K562 (cell line): ENCODE measurements around the gene TAC3. TPM values are rescaled to one million over a fixed set of nuclear protein-coding genes. Genes with fewer than 3 reads are reported as not detected.
A peak's percentile ranks its signal among the peaks of the same experiment; 100 is the strongest.

ENCODE experiments used
- ATAC-seq: fragments of 200-7000 bp; cut with Tn5 transposase; 3 replicates; pipeline ENCODE4 v1.9.1; 2020; ENCODE audit warnings: moderate library complexity
- BruUV-seq: library from RNA; stranded (reverse); fragments of 400-500 nt; replicated peaks from 2 replicates; lab custom pipeline; 2021; lab: Mats Ljungman, UMichigan
- CTCF ChIA-PET: fragments of 300-600 bp; formaldehyde crosslinking; extraction: SDS; loops from one replicate; lab custom pipeline; 2021; ENCODE audit warnings: low intra/inter-chr PET ratio; lab: Yijun Ruan, JAX
- POLR2A ChIA-PET: fragments of 300-600, 350-650 bp; sonication (Branson Sonifier 250); formaldehyde crosslinking; extraction: SDS; loops from one replicate; lab custom pipeline; 2021; ENCODE audit warnings: antibody characterized with exemption, inconsistent platforms; lab: Yijun Ruan, JAX
- DNase-seq, 4 experiments: peaks; one replicate each; pipeline versions ENCODE4 v3.0.0 to v3.0.0-alpha.2; 2011 to 2018; ENCODE audit warnings: low spot score in 3 of 4, mixed read lengths in 3 of 4; ENCODE audit errors: extremely low read depth in 1 of 4
- FAIRE-seq: peaks from 2 replicates; lab custom pipeline; 2011; peaks lifted over from hg19 to GRCh38; lab: Jason Lieb, UNC
- H2AFZ ChIP-seq: 2 replicates; pipeline ENCODE4 v1.6.0; 2011; ENCODE audit warnings: low read depth, low read length, control low read depth, inconsistent platforms
- H3K27ac ChIP-seq: fragments of 200-600 bp; 3 replicates; pipeline ENCODE4 v1.8.0; 2011; ENCODE audit warnings: low read depth, mild to moderate bottlenecking, control low read depth, inconsistent platforms, low read length, moderate library complexity, mixed read lengths; ENCODE audit errors: extremely low read depth
- H3K27me3 ChIP-seq, 2 experiments: fragments of 300-600 bp in 1 of 2; 2 replicates in 1 of 2; 3 replicates in 1 of 2; pipeline versions ENCODE4 v1.6.0 to v1.8.0; 2011; ENCODE audit warnings: inconsistent platforms in 2 of 2, low read length in 2 of 2, mild to moderate bottlenecking in 1 of 2, mixed read lengths in 1 of 2, moderate library complexity in 1 of 2; ENCODE audit not compliant: control insufficient read depth in 2 of 2, insufficient read depth in 2 of 2
- H3K36me3 ChIP-seq: fragments of 300-600 bp; 3 replicates; pipeline ENCODE4 v1.8.0; 2011; ENCODE audit warnings: mild to moderate bottlenecking, low read length, inconsistent platforms; ENCODE audit not compliant: control insufficient read depth, insufficient read depth
- H3K4me1 ChIP-seq, 2 experiments: fragments of 200-600 bp in 1 of 2; replicated peaks in 1 of 2; 2 replicates in 1 of 2; 3 replicates in 1 of 2; pipeline versions ENCODE4 v1.5.1 to v1.8.0; 2011; ENCODE audit warnings: inconsistent platforms in 2 of 2, low read length in 2 of 2, mild to moderate bottlenecking in 1 of 2, mixed read lengths in 1 of 2, moderate library complexity in 1 of 2; ENCODE audit not compliant: control insufficient read depth in 2 of 2, insufficient read depth in 2 of 2
- H3K4me2 ChIP-seq: 2 replicates; pipeline ENCODE4 v1.6.1; 2011; ENCODE audit warnings: low read length, control low read depth, inconsistent platforms, mixed read lengths; ENCODE audit not compliant: insufficient read depth
- H3K4me3 ChIP-seq: fragments of 200-600 bp; sonication (generic), shearing (Covaris generic); 2 replicates; pipeline ENCODE4 v1.5.1; 2016; ENCODE audit warnings: control low read depth, inconsistent platforms
- H3K79me2 ChIP-seq: fragments of 200-600 bp; 3 replicates; pipeline ENCODE4 v1.8.0; 2011; ENCODE audit warnings: low read length, inconsistent platforms; ENCODE audit not compliant: control insufficient read depth, insufficient read depth
- H3K9ac ChIP-seq, 2 experiments: 2 replicates each; pipeline versions ENCODE4 v1.6.0 to v1.6.1; 2011; ENCODE audit warnings: low read depth in 2 of 2, low read length in 2 of 2, control low read depth in 1 of 2, inconsistent platforms in 1 of 2, mild to moderate bottlenecking in 1 of 2, mixed read lengths in 1 of 2; ENCODE audit not compliant: insufficient read depth in 1 of 2
- H3K9me1 ChIP-seq: one replicate; pipeline ENCODE4 v1.6.0; 2011; ENCODE audit warnings: inconsistent platforms, mild to moderate bottlenecking, low read length, moderate library complexity; ENCODE audit not compliant: control insufficient read depth, insufficient read depth
- H3K9me3 ChIP-seq: replicated peaks from 2 replicates; pipeline ENCODE4 v1.5.1; 2011; ENCODE audit warnings: low read depth, low read length, inconsistent platforms; ENCODE audit not compliant: control insufficient read depth, insufficient read depth
- H4K20me1 ChIP-seq: replicated peaks from 2 replicates; pipeline ENCODE4 v1.6.1; 2011; ENCODE audit warnings: low read length, inconsistent platforms, mixed read lengths; ENCODE audit not compliant: control insufficient read depth, insufficient read depth
- ATF3 ChIP-seq, 2 experiments: fragments of 450-650 bp in 1 of 2; sonication (generic) in 1 of 2; formaldehyde crosslinking in 1 of 2; IDR thresholded peaks in 1 of 2; conservative IDR thresholded peaks in 1 of 2; 2 replicates each; pipeline versions ENCODE4 v1.6.1 to v1.8.1; 2016 to 2023; ENCODE audit warnings: mild to moderate bottlenecking in 2 of 2, moderate library complexity in 2 of 2, inconsistent platforms in 1 of 2, missing genetic modification reagents in 1 of 2
- BRF1 ChIP-seq: IDR thresholded peaks from 3 replicates; pipeline ENCODE4 v1.6.1; 2011; ENCODE audit warnings: borderline replicate concordance, mild to moderate bottlenecking; ENCODE audit not compliant: insufficient read length; ENCODE audit errors: extremely low read depth
- RAD21 ChIP-seq, 2 experiments: fragments of 250-450 bp in 1 of 2; fragments of 450-650 bp in 1 of 2; sonication (Bioruptor Pico) in 1 of 2; formaldehyde crosslinking in 1 of 2; IDR thresholded peaks in 1 of 2; conservative IDR thresholded peaks in 1 of 2; 2 replicates each; pipeline versions ENCODE4 v1.4.0 to v1.8.0; 2020 to 2022; ENCODE audit warnings: mild to moderate bottlenecking in 2 of 2, moderate library complexity in 1 of 2
- USF1 ChIP-seq: sonication (generic); formaldehyde crosslinking; IDR thresholded peaks from 2 replicates; pipeline ENCODE4 v1.9.0; 2022; ENCODE audit warnings: mild to moderate bottlenecking, missing genetic modification reagents
- VEZF1 ChIP-seq: fragments of 200-800 bp; sonication (Bioruptor generic); IDR thresholded peaks from 2 replicates; pipeline ENCODE4 v1.6.1; 2017; ENCODE audit warnings: missing genetic modification characterization, missing compliant biosample characterization
- WGBS: fragments of 100-300 bp; shearing (Covaris generic); methylation state at CpG from one replicate; pipeline ENCODE4 v1.1.6; 2016; ENCODE audit warnings: low coverage, mixed read lengths; ENCODE audit not compliant: insufficient coverage; ENCODE audit errors: missing lambda C conversion rate; 5-methylcytosine and 5-hydroxymethylcytosine counted together
- in situ Hi-C: fragments of 300-500 bp; cut with MboI; formaldehyde crosslinking; loops from 4 replicates; pipeline ENCODE4 v1.15.0; 2018; ENCODE audit warnings: inconsistent platforms, mixed read lengths
- intact Hi-C: fragments of 100-400 bp; cut with micrococcal nuclease; formaldehyde crosslinking; loops from 2 replicates; pipeline ENCODE4 v1.14.2; 2022
- polyA plus RNA-seq, 8 experiments: library from polyadenylated mRNA; depleted of rRNA in 4 of 8; stranded (reverse) in 5 of 8; unstranded in 3 of 8; fragments of >200 nt; fragmentation: Nextera tagmentation in 2 of 8; fragmentation: Illumina TruSeq in 1 of 8; extraction: Ambion mirVana in 2 of 8; extraction: Trizol in 1 of 8; gene quantifications; 2 replicates each; pipeline versions ENCODE4 v1.2.1 to v1.2.3, GENCODE V29; 2011 to 2014; ENCODE audit warnings: inconsistent platforms in 1 of 8, missing spikeins in 1 of 8
- total RNA-seq, 7 experiments: library from RNA; depleted of rRNA in 6 of 7; stranded (reverse); fragments of >200 nt in 6 of 7; fragmentation: Illumina TruSeq in 2 of 7; extraction: Trizol in 2 of 7; gene quantifications; 2 replicates each; pipeline versions ENCODE4 v1.2.1 to v1.2.3, GENCODE V29; 2011 to 2021; ENCODE audit warnings: low replicate concordance in 1 of 7
- TF ChIP-seq, protein P1 (sequence below): fragments of 450-650 bp; formaldehyde crosslinking; IDR thresholded peaks from 2 replicates; pipeline ENCODE4 v1.4.0; 2020; ENCODE audit warnings: mild to moderate bottlenecking, mixed read lengths

TAC3 gene
- total and polyA plus RNA-seq, 9 of the 15 experiments (the other 6 are each of a cell fraction or from before 2014, with no cell fraction given): 0.29 to 2.8 (median 1.4) TPM

- TF ChIP-seq RAD21 (CRISPR knock-in tag; conservative IDR thresholded peaks at IDR 0.05 in 1 of 2, IDR thresholded peaks at IDR 0.05 in 1 of 2): peak in 1 of 2 experiments; percentile 28; a peak in 2 of 4 replicates
These were observed 19.4 kb downstream of the TAC3 start (continued) for GRCh38 chr12:56996793-56997545.

DNA sequence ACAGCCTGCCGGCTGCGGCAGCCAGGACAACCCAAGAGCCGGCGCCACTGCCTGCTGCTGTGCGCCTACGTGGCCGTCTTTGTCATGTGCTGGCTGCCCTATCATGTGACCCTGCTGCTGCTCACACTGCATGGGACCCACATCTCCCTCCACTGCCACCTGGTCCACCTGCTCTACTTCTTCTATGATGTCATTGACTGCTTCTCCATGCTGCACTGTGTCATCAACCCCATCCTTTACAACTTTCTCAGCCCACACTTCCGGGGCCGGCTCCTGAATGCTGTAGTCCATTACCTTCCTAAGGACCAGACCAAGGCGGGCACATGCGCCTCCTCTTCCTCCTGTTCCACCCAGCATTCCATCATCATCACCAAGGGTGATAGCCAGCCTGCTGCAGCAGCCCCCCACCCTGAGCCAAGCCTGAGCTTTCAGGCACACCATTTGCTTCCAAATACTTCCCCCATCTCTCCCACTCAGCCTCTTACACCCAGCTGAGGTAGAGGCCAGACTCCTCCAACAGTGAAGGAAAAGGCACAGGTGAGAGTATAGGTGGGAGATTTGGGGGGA, 20.3 kb downstream of the TAC3 start:
- ATAC-seq: no peak
- FAIRE-seq: no peak
- TF ChIP-seq, protein P1, sequence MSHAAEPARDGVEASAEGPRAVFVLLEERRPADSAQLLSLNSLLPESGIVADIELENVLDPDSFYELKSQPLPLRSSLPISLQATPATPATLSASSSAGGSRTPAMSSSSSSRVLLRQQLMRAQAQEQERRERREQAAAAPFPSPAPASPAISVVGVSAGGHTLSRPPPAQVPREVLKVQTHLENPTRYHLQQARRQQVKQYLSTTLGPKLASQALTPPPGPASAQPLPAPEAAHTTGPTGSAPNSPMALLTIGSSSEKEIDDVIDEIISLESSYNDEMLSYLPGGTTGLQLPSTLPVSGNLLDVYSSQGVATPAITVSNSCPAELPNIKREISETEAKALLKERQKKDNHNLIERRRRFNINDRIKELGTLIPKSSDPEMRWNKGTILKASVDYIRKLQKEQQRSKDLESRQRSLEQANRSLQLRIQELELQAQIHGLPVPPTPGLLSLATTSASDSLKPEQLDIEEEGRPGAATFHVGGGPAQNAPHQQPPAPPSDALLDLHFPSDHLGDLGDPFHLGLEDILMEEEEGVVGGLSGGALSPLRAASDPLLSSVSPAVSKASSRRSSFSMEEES (CRISPR knock-in tag): no peak
- no peak for TF ChIP-seq BRF1
- TF ChIP-seq USF1 (CRISPR knock-in tag): peak; percentile 26; the same call in 1 of the 2 replicates
- no peak for TF ChIP-seq VEZF1
- 0 out of 2 replicates have a peak, but pooled peaks have one; percentile 7 for TF ChIP-seq ATF3 (IDR thresholded peaks at IDR 0.05)
- TF ChIP-seq ATF3 (CRISPR knock-in tag; conservative IDR thresholded peaks at IDR 0.05): no peak

More for the DNA sequence above, 20.3 kb downstream of the TAC3 start:
- in situ Hi-C loops (no loop called here), intact Hi-C loops (no loop called here)
- H3K9ac ChIP-seq: 0 out of 4 replicates have a peak overlapping the region, but pooled peaks of 1 of the 2 experiments have one; percentile 40
- WGBS: 90% methylated on average over 10 of the region's 11 CpGs
- H3K9me3 ChIP-seq: no peaks in the 10 kb centered on the region
- no TSS peak for BruUV-seq
- H3K9me1 ChIP-seq: no peaks in the 10 kb centered on the region
- no peak overlapping the region for H3K27ac ChIP-seq
- no peak overlapping the region for H2AFZ ChIP-seq
- H3K4me3 ChIP-seq: no peak overlapping the region
- peaks cover 19% of the 10 kb centered on the region for H3K79me2 ChIP-seq
- CTCF ChIA-PET: no interaction called here
- POLR2A ChIA-PET: interaction anchor here (1.0 kb wide), 2 partner anchors 11 to 161 kb away, joined by 3 read pairs; no protein-coding TSS in a partner anchor
- peaks cover 20 to 33% of the 10 kb centered on the region in 2 experiments for H3K4me1 ChIP-seq
- H3K4me2 ChIP-seq: no peak overlapping the region
- no peaks in the 10 kb centered on the region for H3K27me3 ChIP-seq
- H4K20me1 ChIP-seq: no peaks in the 10 kb centered on the region
- peaks cover 24% of the 10 kb centered on the region; the same call in 2 of the 3 replicates for H3K36me3 ChIP-seq
- peak in 1 of 4 experiments; percentile 5 for DNase-seq
